H1 (cell line): ENCODE measurements around the gene MEGF11. TPM values are rescaled to one million over a fixed set of nuclear protein-coding genes. Genes with fewer than 3 reads are reported as not detected.

Experiments used
- CTCF ChIA-PET: fragments of 300-600 bp; sonication (Branson Sonifier 250); formaldehyde crosslinking; loops from one replicate; lab custom pipeline; 2021; ENCODE audit not compliant: partially characterized antibody; lab: Charles Lee
- POLR2A ChIA-PET: fragments of 300-600 bp; sonication (Branson Sonifier 250); formaldehyde crosslinking; loops from one replicate; lab custom pipeline; 2021; ENCODE audit warnings: inconsistent platforms; ENCODE audit not compliant: partially characterized antibody; lab: Charles Lee
- DNase-seq, 2 experiments: peaks; one replicate each; pipeline versions ENCODE4 v3.0.0 to v3.0.0-alpha.2; 2010 to 2022; ENCODE audit warnings: low spot score in 2 of 2, low read depth in 1 of 2, mixed read lengths in 1 of 2
- FAIRE-seq: peaks from 2 replicates; lab custom pipeline; 2011; peaks lifted over from hg19 to GRCh38; lab: Jason Lieb, UNC
- H2AFZ ChIP-seq: 2 replicates; pipeline ENCODE4 v1.8.1; 2012; ENCODE audit warnings: low read length, inconsistent platforms
- H2AK5ac ChIP-seq: 2 replicates; pipeline ENCODE4 v1.6.1; 2013; ENCODE audit warnings: low read depth, low read length
- H2BK120ac ChIP-seq: replicated peaks from 2 replicates; pipeline ENCODE3; 2013; ENCODE audit warnings: low read depth, low read length, inconsistent platforms
- H2BK12ac ChIP-seq: 2 replicates; pipeline ENCODE4 v1.6.1; 2013; ENCODE audit warnings: low read depth, low read length
- H2BK15ac ChIP-seq: 2 replicates; pipeline ENCODE4 v1.6.1; 2013; ENCODE audit warnings: low read length
- H2BK20ac ChIP-seq: 2 replicates; pipeline ENCODE4 v1.6.1; 2013; ENCODE audit warnings: low read length
- H2BK5ac ChIP-seq: 2 replicates; pipeline ENCODE4 v1.6.1; 2013; ENCODE audit warnings: low read depth, low read length
- H3K14ac ChIP-seq: 2 replicates; pipeline ENCODE4 v1.6.1; 2013; ENCODE audit warnings: inconsistent platforms; ENCODE audit not compliant: insufficient read length
- H3K18ac ChIP-seq: 2 replicates; pipeline ENCODE4 v1.6.1; 2013; ENCODE audit warnings: low read length; ENCODE audit errors: extremely low read depth
- H3K23ac ChIP-seq: 2 replicates; pipeline ENCODE4 v1.6.1; 2013; ENCODE audit warnings: inconsistent platforms; ENCODE audit not compliant: insufficient read length
- H3K23me2 ChIP-seq: 2 replicates; pipeline ENCODE4 v1.6.1; 2013; ENCODE audit warnings: low read depth, low read length
- H3K27ac ChIP-seq: 2 replicates; pipeline ENCODE4 v1.6.1; 2011; ENCODE audit warnings: low read depth, low read length, inconsistent platforms
- H3K27me3 ChIP-seq, 4 experiments: replicated peaks in 1 of 4; 1 replicate in 1 of 4; 2 replicates in 3 of 4; pipeline versions ENCODE4 v1.6.1 to v1.8.1; 2011 to 2013; ENCODE audit warnings: low read length in 3 of 4, mild to moderate bottlenecking in 3 of 4, inconsistent platforms in 2 of 4, mixed read lengths in 2 of 4, moderate library complexity in 1 of 4; ENCODE audit not compliant: control insufficient read depth in 3 of 4, insufficient read depth in 3 of 4; ENCODE audit errors: extremely low read depth in 1 of 4
- H3K36me3 ChIP-seq, 4 experiments: 2 replicates each; pipeline versions ENCODE4 v1.6.1 to v1.8.1; 2011 to 2013; ENCODE audit warnings: mild to moderate bottlenecking in 4 of 4, low read length in 3 of 4, moderate library complexity in 2 of 4, control low read depth in 1 of 4, inconsistent platforms in 1 of 4; ENCODE audit not compliant: insufficient read depth in 4 of 4, control insufficient read depth in 2 of 4
- H3K4ac ChIP-seq: replicated peaks from 2 replicates; pipeline ENCODE3; 2013; ENCODE audit warnings: low read length, low read depth, mixed read lengths, inconsistent platforms; ENCODE audit not compliant: insufficient read length
- H3K4me1 ChIP-seq, 4 experiments: replicated peaks in 1 of 4; 1 replicate in 1 of 4; 2 replicates in 3 of 4; pipeline versions ENCODE4 v1.6.1 to v1.8.1; 2011 to 2013; ENCODE audit warnings: low read length in 3 of 4, inconsistent platforms in 2 of 4, mixed read lengths in 1 of 4; ENCODE audit not compliant: insufficient read depth in 4 of 4, control insufficient read depth in 3 of 4
- H3K4me2 ChIP-seq, 2 experiments: 2 replicates each; pipeline versions ENCODE4 v1.6.1 to v1.8.1; 2011 to 2013; ENCODE audit warnings: low read depth in 2 of 2, low read length in 2 of 2, control low read depth in 1 of 2, inconsistent platforms in 1 of 2, mild to moderate bottlenecking in 1 of 2; ENCODE audit not compliant: insufficient read depth in 1 of 2
- H3K4me3 ChIP-seq, 4 experiments: fragments of 200-600, 300-600 bp in 1 of 4; sonication (generic), shearing (Covaris generic), sonication (Bioruptor Twin) in 1 of 4; 2 replicates each; pipeline versions ENCODE4 v1.5.1 to v1.8.1; 2011 to 2016; ENCODE audit warnings: low read length in 4 of 4, low read depth in 3 of 4, control low read depth in 2 of 4, inconsistent platforms in 2 of 4, mild to moderate bottlenecking in 2 of 4, mixed read lengths in 1 of 4, moderate library complexity in 1 of 4; ENCODE audit not compliant: insufficient read depth in 2 of 4; ENCODE audit errors: extremely low read depth in 1 of 4
- H3K56ac ChIP-seq: replicated peaks from 2 replicates; pipeline ENCODE3; 2013; ENCODE audit warnings: low read depth, mild to moderate bottlenecking, mixed read lengths, low read length, inconsistent platforms; ENCODE audit not compliant: insufficient read length
- H3K79me1 ChIP-seq: 2 replicates; pipeline ENCODE4 v1.6.1; 2013; ENCODE audit warnings: low read depth, low read length, control low read depth
- H3K79me2 ChIP-seq, 2 experiments: 2 replicates each; pipeline versions ENCODE4 v1.6.1 to v1.8.1; 2012 to 2013; ENCODE audit warnings: low read length in 2 of 2, mild to moderate bottlenecking in 2 of 2, inconsistent platforms in 1 of 2; ENCODE audit not compliant: insufficient read depth in 2 of 2, control insufficient read depth in 1 of 2
- H3K9ac ChIP-seq, 4 experiments: replicated peaks in 1 of 4; 1 replicate in 1 of 4; 2 replicates in 3 of 4; pipeline versions ENCODE4 v1.6.1 to v1.8.1; 2011 to 2013; ENCODE audit warnings: low read depth in 3 of 4, low read length in 3 of 4, control low read depth in 2 of 4, mild to moderate bottlenecking in 2 of 4, moderate library complexity in 2 of 4, inconsistent platforms in 1 of 4; ENCODE audit errors: extremely low read depth in 1 of 4
- H3K9me3 ChIP-seq, 2 experiments: 2 replicates each; pipeline versions ENCODE4 v1.6.1 to v1.8.1; 2012 to 2013; ENCODE audit warnings: mild to moderate bottlenecking in 2 of 2, moderate library complexity in 2 of 2, control low read depth in 1 of 2, inconsistent platforms in 1 of 2, low read depth in 1 of 2, low read length in 1 of 2, mixed read lengths in 1 of 2; ENCODE audit not compliant: insufficient read depth in 2 of 2
- H4K20me1 ChIP-seq, 2 experiments: replicated peaks in 1 of 2; 2 replicates each; pipeline versions ENCODE3 to v1.8.1; 2011 to 2013; ENCODE audit warnings: inconsistent platforms in 2 of 2, low read length in 2 of 2, mild to moderate bottlenecking in 1 of 2; ENCODE audit not compliant: insufficient read depth in 2 of 2, control insufficient read depth in 1 of 2
- H4K5ac ChIP-seq: 2 replicates; pipeline ENCODE4 v1.6.1; 2013; ENCODE audit warnings: low read length, low read depth, mixed read lengths, inconsistent platforms; ENCODE audit not compliant: insufficient read length
- H4K8ac ChIP-seq: 2 replicates; pipeline ENCODE4 v1.8.0; 2013; ENCODE audit warnings: mild to moderate bottlenecking, moderate library complexity, low read length, inconsistent platforms; ENCODE audit not compliant: insufficient read depth; ENCODE audit errors: extremely low read depth
- H4K91ac ChIP-seq: replicated peaks from 2 replicates; pipeline ENCODE3; 2013; ENCODE audit warnings: low read length, mixed read lengths, inconsistent platforms; ENCODE audit not compliant: insufficient read length
- FOSL1 ChIP-seq: IDR thresholded peaks from 2 replicates; pipeline ENCODE4 v1.6.1; 2011; ENCODE audit warnings: mild to moderate bottlenecking, low read depth, low read length, moderate library complexity; ENCODE audit not compliant: insufficient read depth
- HDAC2 ChIP-seq, 2 experiments: fragments of 300-600 bp in 1 of 2; sonication (generic) in 1 of 2; IDR thresholded peaks; 2 replicates each; pipeline ENCODE4 v1.6.1; 2011 to 2012; ENCODE audit warnings: low read depth in 2 of 2, low read length in 2 of 2, mild to moderate bottlenecking in 2 of 2, moderate library complexity in 2 of 2, borderline replicate concordance in 1 of 2, inconsistent platforms in 1 of 2
- WGBS, 2 experiments: shearing (Covaris generic) in 1 of 2; methylation state at CpG; one replicate each; pipeline versions ENCODE4 v1.1.6 to v1.1.7; 2013 to 2015; ENCODE audit warnings: low lambda C conversion rate in 2 of 2, mixed read lengths in 2 of 2, inconsistent platforms in 1 of 2, low coverage in 1 of 2, missing lambda C conversion rate in 1 of 2; ENCODE audit not compliant: insufficient replicate concordance in 2 of 2, insufficient coverage in 1 of 2, insufficient read length in 1 of 2; ENCODE audit errors: extremely low coverage in 1 of 2, missing lambda C conversion rate in 1 of 2; 5-methylcytosine and 5-hydroxymethylcytosine counted together
- polyA plus RNA-seq, 7 experiments: library from polyadenylated mRNA; depleted of rRNA in 3 of 7; stranded (reverse) in 5 of 7; unstranded in 2 of 7; fragments of >200 nt in 5 of 7; fragments of 200-250 nt in 2 of 7; gene quantifications; 1 replicate in 5 of 7; 2 replicates in 1 of 7; 4 replicates in 1 of 7; pipeline versions ENCODE4 v1.2.1 to v1.2.3, GENCODE V29; 2011 to 2013; ENCODE audit warnings: missing spikeins in 2 of 7, mixed read lengths in 2 of 7
- total RNA-seq: library from RNA; stranded (reverse); fragmentation: NEBNext Ultra II Directional; extraction: Animal tissue kit (Norgen Biotek cat#: 25700); gene quantifications from 2 replicates; pipeline ENCODE4 v1.2.1, GENCODE V29; 2021

The MEGF11 gene
- total and polyA plus RNA-seq, 2 of the 8 experiments (the other 6 are each of a cell fraction or from before 2014, with no cell fraction given), result 4.4 to 4.8 TPM

DNA sequence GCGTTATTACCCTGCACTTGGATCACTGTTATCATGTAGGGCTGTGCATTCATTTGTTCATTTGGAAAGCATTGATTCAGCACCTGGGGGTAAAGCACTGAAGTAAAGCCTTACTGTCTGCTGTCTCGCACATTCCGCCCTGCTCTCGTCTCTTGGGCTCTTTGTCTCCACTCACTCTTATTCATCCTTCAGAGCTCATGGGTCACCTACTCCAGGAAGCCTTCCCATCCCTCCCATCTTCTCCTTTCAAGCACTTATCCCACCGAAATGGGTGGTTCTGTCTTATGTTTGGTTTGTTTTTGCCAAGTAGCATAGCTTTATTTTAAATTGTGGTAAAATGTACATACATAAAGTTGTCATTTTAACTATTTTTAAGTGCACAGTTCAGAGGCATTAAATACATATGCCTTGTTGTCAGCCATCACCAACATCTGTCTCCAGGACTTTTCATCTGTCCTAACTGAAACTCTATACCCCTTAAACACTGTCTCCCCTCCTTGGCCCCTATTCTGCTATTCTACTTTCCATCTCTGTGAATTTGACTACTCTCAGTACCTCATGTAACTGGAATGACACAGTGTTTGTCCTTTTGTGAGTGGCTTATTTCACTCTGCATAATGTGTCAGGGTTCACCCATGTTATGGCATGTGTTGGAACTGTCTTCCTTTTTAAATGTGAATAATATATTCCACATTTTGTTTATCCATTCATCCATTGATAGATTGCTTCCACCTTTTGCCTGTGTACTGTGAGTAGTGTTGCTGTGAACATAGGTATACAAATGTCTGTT is 49.1 kb upstream of the MEGF11 start:
- H4K20me1 ChIP-seq, result peaks cover 0 to 2% of the 10 kb centered on the region in 2 experiments
- ChIA-PET CTCF (interaction anchor here (0.9 kb wide), 1 partner anchor 15 kb away, joined by 4 read pairs; no protein-coding TSS in a partner anchor), POLR2A (interaction anchor here (0.9 to 1.2 kb wide), 3 partner anchors 9 to 202 kb away, joined by 3 to 6 read pairs (median 3); partner anchors contain the start of genes RPL4 and ZWILCH)
- no peaks in the 10 kb centered on the region for H3K79me2 ChIP-seq
- WGBS, 2 experiments, result 88% methylated on average over 5 of the region's 5 CpGs; no CpG with 5 or more reads in 1 of the 2 experiments
- DNase-seq, result no peak
- H3K14ac ChIP-seq, result no peak overlapping the region
- H3K4me3 ChIP-seq, result no peak overlapping the region
- no peak overlapping the region for H4K91ac ChIP-seq
- no peaks in the 10 kb centered on the region for H3K27me3 ChIP-seq
- H3K18ac ChIP-seq, result no peak overlapping the region
- no peak overlapping the region for H4K8ac ChIP-seq
- H3K23me2 ChIP-seq, result no peaks in the 10 kb centered on the region
- no peak overlapping the region for H3K23ac ChIP-seq
- H2BK15ac ChIP-seq, result no peak overlapping the region
- no peak overlapping the region for H3K9ac ChIP-seq
- no peaks in the 10 kb centered on the region for H3K36me3 ChIP-seq
- no peak overlapping the region for H3K56ac ChIP-seq
- H3K4ac ChIP-seq, result no peak overlapping the region
- H3K27ac ChIP-seq, result no peak overlapping the region
- H2BK5ac ChIP-seq, result no peak overlapping the region
- H4K5ac ChIP-seq, result no peak overlapping the region
- H2BK120ac ChIP-seq, result no peak overlapping the region
- no peak for FAIRE-seq
- no peak overlapping the region for H2BK12ac ChIP-seq
- no peak for TF ChIP-seq FOSL1
- TF ChIP-seq HDAC2 (IDR thresholded peaks at IDR 0.05; ENCODE audit: borderline replicate concordance in 1 of 2, low read depth in 2 of 2, low read length in 2 of 2), result no peak
- no peak overlapping the region for H2AFZ ChIP-seq
- peaks cover 0 to 2% (median 0%) of the 10 kb centered on the region in 4 experiments; a peak in 2 of 7 replicates for H3K4me1 ChIP-seq
- no peak overlapping the region for H2AK5ac ChIP-seq
- H3K79me1 ChIP-seq, result no peaks in the 10 kb centered on the region; the same call in 1 of the 2 replicates
- H2BK20ac ChIP-seq, result no peak overlapping the region
- H3K4me2 ChIP-seq, result no peak overlapping the region
- no peaks in the 10 kb centered on the region for H3K9me3 ChIP-seq
